ENCODE data around the gene NOS1. TPM values are rescaled to one million over a fixed set of nuclear protein-coding genes. Genes with fewer than 3 reads are reported as not detected.

Gene NOS1
- total RNA-seq, 1 donor from 2014 or later = 0.48 TPM

DNA sequence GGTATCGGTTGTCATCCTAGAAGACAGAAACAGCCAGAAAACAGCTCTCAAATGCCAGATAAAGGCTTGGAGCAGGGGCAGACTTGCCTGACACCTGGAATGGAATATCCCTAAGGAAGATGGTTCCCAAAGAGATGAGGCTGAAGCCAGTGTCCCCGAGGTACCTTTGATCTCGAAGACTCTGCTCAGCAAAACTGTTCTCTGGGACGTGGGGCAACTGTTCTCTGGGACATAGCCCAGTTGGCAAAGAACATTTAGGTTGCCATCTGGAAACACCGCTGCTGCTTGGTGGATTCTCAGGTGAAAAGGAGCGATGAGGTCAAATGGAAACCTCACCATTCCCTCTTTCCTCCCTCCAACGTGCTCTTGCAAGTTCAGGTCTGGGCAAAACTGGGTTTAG is 143.3 kb downstream of the NOS1 start:
- TF ChIP-seq, protein P1, sequence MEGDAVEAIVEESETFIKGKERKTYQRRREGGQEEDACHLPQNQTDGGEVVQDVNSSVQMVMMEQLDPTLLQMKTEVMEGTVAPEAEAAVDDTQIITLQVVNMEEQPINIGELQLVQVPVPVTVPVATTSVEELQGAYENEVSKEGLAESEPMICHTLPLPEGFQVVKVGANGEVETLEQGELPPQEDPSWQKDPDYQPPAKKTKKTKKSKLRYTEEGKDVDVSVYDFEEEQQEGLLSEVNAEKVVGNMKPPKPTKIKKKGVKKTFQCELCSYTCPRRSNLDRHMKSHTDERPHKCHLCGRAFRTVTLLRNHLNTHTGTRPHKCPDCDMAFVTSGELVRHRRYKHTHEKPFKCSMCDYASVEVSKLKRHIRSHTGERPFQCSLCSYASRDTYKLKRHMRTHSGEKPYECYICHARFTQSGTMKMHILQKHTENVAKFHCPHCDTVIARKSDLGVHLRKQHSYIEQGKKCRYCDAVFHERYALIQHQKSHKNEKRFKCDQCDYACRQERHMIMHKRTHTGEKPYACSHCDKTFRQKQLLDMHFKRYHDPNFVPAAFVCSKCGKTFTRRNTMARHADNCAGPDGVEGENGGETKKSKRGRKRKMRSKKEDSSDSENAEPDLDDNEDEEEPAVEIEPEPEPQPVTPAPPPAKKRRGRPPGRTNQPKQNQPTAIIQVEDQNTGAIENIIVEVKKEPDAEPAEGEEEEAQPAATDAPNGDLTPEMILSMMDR (conservative IDR thresholded peaks at IDR 0.05) = no peak
- H3K27ac Mint-ChIP-seq = no peak overlapping the region
- H3K4me3 Mint-ChIP-seq = no peak overlapping the region
- DNase-seq (ENCODE audit: extremely low spot score, unreplicated experiment) = no peak
- no peaks in the 10 kb centered on the region for H3K9me3 Mint-ChIP-seq
- no peaks in the 10 kb centered on the region for H3K4me1 Mint-ChIP-seq (ENCODE audit: unreplicated experiment)
- no peaks in the 10 kb centered on the region for H3K36me3 Mint-ChIP-seq
- H3K27me3 Mint-ChIP-seq = peaks cover 49% of the 10 kb centered on the region

DNA sequence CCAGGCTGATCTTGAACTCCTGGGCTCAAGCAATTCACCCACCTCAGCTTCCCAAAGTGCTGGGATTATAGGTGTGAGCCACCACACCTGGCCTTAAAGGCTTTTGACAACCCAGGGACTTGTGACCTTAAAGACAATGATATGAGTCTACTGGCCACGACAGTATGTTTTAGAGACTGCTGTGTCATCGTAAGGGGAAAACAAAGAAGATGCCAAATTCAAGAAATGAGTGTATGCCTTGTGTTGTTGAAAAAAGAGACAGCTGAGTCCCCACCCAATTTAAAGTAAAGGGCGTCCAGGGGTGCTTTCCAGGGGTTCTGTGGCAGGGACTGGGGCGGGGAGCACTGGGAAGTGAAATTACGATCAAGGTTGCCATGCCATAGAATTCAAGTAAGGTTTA is 144.7 kb downstream of the NOS1 start:
- Mint-ChIP-seq H3K4me3 (no peak overlapping the region), H3K9me3 (no peaks in the 10 kb centered on the region), H3K4me1 (ENCODE audit: unreplicated experiment) (peaks cover 6% of the 10 kb centered on the region), H3K27ac (no peak overlapping the region), H3K27me3 (peaks cover 57% of the 10 kb centered on the region), H3K36me3 (no peaks in the 10 kb centered on the region)
- TF ChIP-seq, protein P1 (conservative IDR thresholded peaks at IDR 0.05) = no peak
- no peak for DNase-seq (ENCODE audit: extremely low spot score, unreplicated experiment)

DNA sequence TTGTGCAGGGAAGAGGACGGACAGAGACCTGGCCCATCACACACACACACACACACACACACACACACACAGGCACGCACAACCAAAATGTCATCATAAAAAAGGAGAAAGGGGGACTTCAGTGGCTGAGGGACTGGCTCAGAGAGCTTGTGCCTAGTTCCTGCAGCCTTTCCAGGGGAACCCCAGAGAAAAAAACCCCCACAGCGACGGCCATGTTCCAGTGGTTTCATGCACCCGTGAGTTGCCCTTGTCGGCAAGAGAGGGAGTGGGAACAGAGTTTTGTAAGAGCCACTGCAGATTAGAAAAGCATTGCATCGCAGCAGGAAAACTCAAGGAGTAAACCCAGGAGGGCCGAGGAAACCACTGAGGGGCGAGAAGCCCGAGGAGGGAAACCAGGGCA is 146.6 kb downstream of the NOS1 start:
- TF ChIP-seq, protein P1 (conservative IDR thresholded peaks at IDR 0.05) = no peak
- Mint-ChIP-seq H3K4me1 (ENCODE audit: unreplicated experiment) (peaks cover 6% of the 10 kb centered on the region), H3K9me3 (no peaks in the 10 kb centered on the region), H3K27me3 (peaks cover 58% of the 10 kb centered on the region), H3K4me3 (no peak overlapping the region), H3K27ac (no peak overlapping the region), H3K36me3 (no peaks in the 10 kb centered on the region)
- no peak for DNase-seq (ENCODE audit: extremely low spot score, unreplicated experiment)

DNA sequence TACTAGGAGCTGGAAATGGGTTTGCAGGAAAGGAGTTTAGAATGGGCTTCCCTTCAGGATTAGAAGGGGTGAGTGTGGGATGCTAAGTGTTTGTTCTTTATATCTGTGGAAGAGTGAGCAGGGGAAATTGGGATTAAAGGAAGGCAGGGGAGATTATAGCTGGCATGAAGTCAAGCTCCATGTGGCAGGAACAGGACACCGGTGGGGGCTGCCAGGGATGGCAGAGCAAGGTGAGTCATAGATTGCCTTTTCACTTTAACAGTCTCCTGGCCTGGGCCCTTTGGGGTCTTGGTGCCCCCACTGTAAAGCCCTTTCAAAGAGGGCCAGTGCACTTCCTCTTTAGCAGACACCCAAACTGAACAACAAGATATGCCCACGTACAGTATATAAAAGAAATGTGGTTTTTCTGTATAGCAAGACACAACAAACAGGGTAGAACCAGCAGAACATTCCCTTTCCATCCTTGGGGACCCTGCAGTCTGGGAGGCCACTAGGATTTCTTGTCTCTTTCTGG is 148.1 kb downstream of the NOS1 start:
- no peaks in the 10 kb centered on the region for H3K36me3 Mint-ChIP-seq
- DNase-seq (ENCODE audit: extremely low spot score, unreplicated experiment) = no peak
- peaks cover 6% of the 10 kb centered on the region for H3K4me1 Mint-ChIP-seq (ENCODE audit: unreplicated experiment)
- H3K4me3 Mint-ChIP-seq = no peak overlapping the region
- TF ChIP-seq, protein P1 (conservative IDR thresholded peaks at IDR 0.05) = no peak
- H3K27ac Mint-ChIP-seq = no peak overlapping the region
- no peaks in the 10 kb centered on the region for H3K9me3 Mint-ChIP-seq
- H3K27me3 Mint-ChIP-seq = peaks cover 50% of the 10 kb centered on the region

DNA sequence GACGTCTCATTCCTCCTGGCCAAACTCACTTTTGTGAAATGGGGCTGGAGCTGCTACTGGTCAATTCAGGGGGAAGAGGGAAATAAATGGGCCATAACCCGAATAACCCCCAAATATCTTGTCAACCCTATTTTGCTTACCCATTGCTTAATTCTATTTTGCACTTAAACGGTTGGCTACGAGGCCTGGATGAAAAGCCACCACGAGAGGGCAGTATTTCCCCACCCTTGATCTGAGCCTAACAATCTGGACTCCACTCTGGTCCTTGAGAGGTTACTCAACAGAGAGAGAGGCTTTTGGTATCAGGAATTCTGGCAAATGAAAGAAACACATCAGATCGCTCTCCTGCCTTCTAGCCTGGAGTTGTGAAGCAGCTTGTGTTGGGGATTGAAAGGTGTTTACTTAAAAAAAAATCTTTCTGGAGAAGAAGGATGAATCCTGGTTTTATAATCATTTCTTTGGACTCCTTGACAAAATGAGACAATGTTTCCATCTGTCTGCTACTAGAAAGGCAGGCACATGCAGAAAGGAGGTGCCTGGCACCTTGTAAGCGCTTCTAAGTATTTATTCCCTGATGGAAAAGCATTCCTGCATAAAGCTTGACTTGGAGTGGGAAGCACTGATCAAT is 148.7 kb downstream of the NOS1 start:
- H3K27me3 Mint-ChIP-seq = peaks cover 49% of the 10 kb centered on the region

More for the DNA sequence above, 148.7 kb downstream of the NOS1 start:
- H3K9me3 Mint-ChIP-seq = no peaks in the 10 kb centered on the region
- no peak overlapping the region for H3K4me3 Mint-ChIP-seq
- TF ChIP-seq, protein P1 (conservative IDR thresholded peaks at IDR 0.05) = peak; percentile 92
- H3K27ac Mint-ChIP-seq = no peak overlapping the region
- peak; percentile 78 for DNase-seq (ENCODE audit: extremely low spot score, unreplicated experiment)
- no peaks in the 10 kb centered on the region for H3K36me3 Mint-ChIP-seq
- H3K4me1 Mint-ChIP-seq (ENCODE audit: unreplicated experiment) = peaks cover 6% of the 10 kb centered on the region

All from type B pancreatic cell (in vitro differentiated cells).